WTC11 (cell line): ENCODE results near the gene AKAP6. TPM values are rescaled to one million over a fixed set of nuclear protein-coding genes. Genes with fewer than 3 reads are reported as not detected.

Experiments
- ATAC-seq: fragments of 200-7000 bp; cut with Tn5 transposase; 2 replicates; pipeline ENCODE4 v1.10.0; 2021; ENCODE audit warnings: mild to moderate bottlenecking, moderate library complexity
- CTCF ChIA-PET: fragments of 300-600 bp; sonication (Branson Sonifier 250); formaldehyde crosslinking; loops from one replicate; lab custom pipeline; 2021; ENCODE audit warnings: antibody characterized with exemption; lab: Charles Lee
- POLR2A ChIA-PET: fragments of 350-600 bp; sonication (Branson Sonifier 250); formaldehyde crosslinking; loops from one replicate; lab custom pipeline; 2021; ENCODE audit warnings: antibody characterized with exemption; lab: Charles Lee
- DNase-seq: peaks from one replicate; pipeline ENCODE4 v3.0.0; 2021; ENCODE audit warnings: low spot score
- H3K27ac Mint-ChIP-seq: 2 replicates; pipeline ENCODE4 v1.8.0; 2021; ENCODE audit warnings: mixed read lengths
- H3K27me3 Mint-ChIP-seq: 2 replicates; pipeline ENCODE4 v1.8.0; 2021; ENCODE audit warnings: low read depth, mild to moderate bottlenecking, moderate library complexity, mixed read lengths
- H3K36me3 Mint-ChIP-seq: 2 replicates; pipeline ENCODE4 v1.8.0; 2021; ENCODE audit warnings: mixed read lengths
- H3K4me1 Mint-ChIP-seq: 2 replicates; pipeline ENCODE4 v1.8.0; 2022; ENCODE audit warnings: mixed read lengths
- H3K4me3 Mint-ChIP-seq: 2 replicates; pipeline ENCODE4 v1.8.0; 2021; ENCODE audit warnings: mild to moderate bottlenecking, moderate library complexity, mixed read lengths
- H3K9me3 Mint-ChIP-seq: 2 replicates; pipeline ENCODE4 v1.8.0; 2021; ENCODE audit warnings: mixed read lengths
- AFF4 ChIP-seq: sonication (generic); formaldehyde crosslinking; IDR thresholded peaks from 2 replicates; pipeline ENCODE4 v1.8.1; 2023; ENCODE audit warnings: mild to moderate bottlenecking, missing genetic modification reagents, borderline replicate concordance
- CBFB ChIP-seq: sonication (generic); formaldehyde crosslinking; IDR thresholded peaks from 2 replicates; pipeline ENCODE4 v1.8.1; 2022; ENCODE audit warnings: mild to moderate bottlenecking, low read depth, missing genetic modification reagents
- CREB1 ChIP-seq: sonication (generic); formaldehyde crosslinking; IDR thresholded peaks from 2 replicates; pipeline ENCODE4 v1.8.0; 2023; ENCODE audit warnings: mild to moderate bottlenecking, missing genetic modification reagents
- ESRRA ChIP-seq: sonication (generic); formaldehyde crosslinking; IDR thresholded peaks from 2 replicates; pipeline ENCODE4 v1.8.1; 2022; ENCODE audit warnings: mild to moderate bottlenecking, missing genetic modification reagents, borderline replicate concordance
- FOXK1 ChIP-seq: sonication (generic); formaldehyde crosslinking; IDR thresholded peaks from 2 replicates; pipeline ENCODE4 v1.8.0; 2022; ENCODE audit warnings: mild to moderate bottlenecking, moderate library complexity, missing genetic modification reagents
- GTF2I ChIP-seq: fragments of 250-450 bp; sonication (Bioruptor Pico); conservative IDR thresholded peaks from 2 replicates; pipeline ENCODE4 v1.4.0; 2021; ENCODE audit warnings: mild to moderate bottlenecking
- JAZF1 ChIP-seq: fragments of 250-450 bp; sonication (Bioruptor Pico); IDR thresholded peaks from 2 replicates; pipeline ENCODE4 v1.9.0; 2021; ENCODE audit warnings: moderate library complexity, mild to moderate bottlenecking, inconsistent platforms
- MAX ChIP-seq: sonication (generic); formaldehyde crosslinking; IDR thresholded peaks from 2 replicates; pipeline ENCODE4 v1.8.0; 2022; ENCODE audit warnings: mild to moderate bottlenecking, missing genetic modification reagents
- NR1H2 ChIP-seq: sonication (generic); formaldehyde crosslinking; IDR thresholded peaks from 2 replicates; pipeline ENCODE4 v1.9.0; 2021; ENCODE audit warnings: mild to moderate bottlenecking, moderate library complexity, missing genetic modification reagents
- PRRX2 ChIP-seq: fragments of 250-450 bp; sonication (Bioruptor Pico); IDR thresholded peaks from 2 replicates; pipeline ENCODE4 v1.8.0; 2021; ENCODE audit warnings: mild to moderate bottlenecking
- ZBTB21 ChIP-seq: sonication (generic); formaldehyde crosslinking; IDR thresholded peaks from 2 replicates; pipeline ENCODE4 v1.8.1; 2023; ENCODE audit warnings: mild to moderate bottlenecking, missing genetic modification reagents, borderline replicate concordance
- ZNF138 ChIP-seq: sonication (generic); formaldehyde crosslinking; conservative IDR thresholded peaks from 2 replicates; pipeline ENCODE4 v1.8.1; 2022; ENCODE audit warnings: mild to moderate bottlenecking, moderate library complexity, missing genetic modification reagents
- ZNF425 ChIP-seq: fragments of 250-450 bp; sonication (Bioruptor Pico); conservative IDR thresholded peaks from 2 replicates; pipeline ENCODE4 v1.9.0; 2021; ENCODE audit warnings: mild to moderate bottlenecking
- ZNF671 ChIP-seq: fragments of 250-450 bp; sonication (Bioruptor Pico); IDR thresholded peaks from 2 replicates; pipeline ENCODE4 v1.8.0; 2021; ENCODE audit warnings: mild to moderate bottlenecking
- total RNA-seq: library from RNA; stranded (reverse); gene quantifications from 3 replicates; pipeline ENCODE4 v1.2.3, GENCODE V29; 2021
- TF ChIP-seq, protein P1 (sequence below): sonication (generic); formaldehyde crosslinking; conservative IDR thresholded peaks from 2 replicates; pipeline ENCODE4 v1.8.1; 2023; ENCODE audit warnings: mild to moderate bottlenecking, low read depth, missing genetic modification reagents, moderate library complexity
- TF ChIP-seq, protein P2 (sequence below): sonication (generic); formaldehyde crosslinking; IDR thresholded peaks from 2 replicates; pipeline ENCODE4 v1.8.0; 2022; ENCODE audit warnings: mild to moderate bottlenecking, missing genetic modification reagents
- TF ChIP-seq, protein P3 (sequence below): sonication (generic); formaldehyde crosslinking; IDR thresholded peaks from 2 replicates; pipeline ENCODE4 v1.8.1; 2022; ENCODE audit warnings: missing genetic modification reagents, borderline replicate concordance
- TF ChIP-seq, protein P4 (sequence below): fragments of 250-450 bp; sonication (Bioruptor Pico); IDR thresholded peaks from 2 replicates; pipeline ENCODE4 v1.9.0; 2021; ENCODE audit warnings: mild to moderate bottlenecking

AKAP6 gene
- total RNA-seq, 1 experiment from 2014 or later, result 0.63 TPM

DNA sequence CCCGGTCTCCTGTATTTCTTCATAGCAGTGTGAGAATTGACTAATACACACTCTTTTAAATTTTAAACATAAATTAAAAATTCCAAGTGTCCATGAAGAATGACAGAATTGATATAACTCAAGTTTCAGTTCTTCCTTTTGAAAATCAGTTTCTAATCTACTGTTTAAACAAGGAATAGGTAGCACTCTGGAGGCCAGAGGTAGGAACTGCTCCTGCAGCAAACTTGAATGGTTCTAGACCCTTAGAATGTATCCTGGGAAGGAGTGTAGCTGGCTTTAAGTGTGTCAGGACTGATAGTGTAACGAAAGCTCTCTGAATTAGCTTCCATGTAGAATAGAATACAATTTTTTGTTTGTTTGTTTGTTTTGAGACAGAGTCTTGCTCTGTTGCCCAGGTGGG, 76.8 kb downstream of the AKAP6 start:
- H3K9me3 Mint-ChIP-seq, result no peaks in the 10 kb centered on the region
- no peak overlapping the region for H3K4me3 Mint-ChIP-seq
- ATAC-seq (peak; percentile 61), DNase-seq (no peak)
- H3K27ac Mint-ChIP-seq, result no peak overlapping the region
- H3K4me1 Mint-ChIP-seq, result peaks cover 9% of the 10 kb centered on the region
- H3K27me3 Mint-ChIP-seq, result no peaks in the 10 kb centered on the region
- POLR2A ChIA-PET, result no interaction called here
- TF ChIP-seq, protein P1, sequence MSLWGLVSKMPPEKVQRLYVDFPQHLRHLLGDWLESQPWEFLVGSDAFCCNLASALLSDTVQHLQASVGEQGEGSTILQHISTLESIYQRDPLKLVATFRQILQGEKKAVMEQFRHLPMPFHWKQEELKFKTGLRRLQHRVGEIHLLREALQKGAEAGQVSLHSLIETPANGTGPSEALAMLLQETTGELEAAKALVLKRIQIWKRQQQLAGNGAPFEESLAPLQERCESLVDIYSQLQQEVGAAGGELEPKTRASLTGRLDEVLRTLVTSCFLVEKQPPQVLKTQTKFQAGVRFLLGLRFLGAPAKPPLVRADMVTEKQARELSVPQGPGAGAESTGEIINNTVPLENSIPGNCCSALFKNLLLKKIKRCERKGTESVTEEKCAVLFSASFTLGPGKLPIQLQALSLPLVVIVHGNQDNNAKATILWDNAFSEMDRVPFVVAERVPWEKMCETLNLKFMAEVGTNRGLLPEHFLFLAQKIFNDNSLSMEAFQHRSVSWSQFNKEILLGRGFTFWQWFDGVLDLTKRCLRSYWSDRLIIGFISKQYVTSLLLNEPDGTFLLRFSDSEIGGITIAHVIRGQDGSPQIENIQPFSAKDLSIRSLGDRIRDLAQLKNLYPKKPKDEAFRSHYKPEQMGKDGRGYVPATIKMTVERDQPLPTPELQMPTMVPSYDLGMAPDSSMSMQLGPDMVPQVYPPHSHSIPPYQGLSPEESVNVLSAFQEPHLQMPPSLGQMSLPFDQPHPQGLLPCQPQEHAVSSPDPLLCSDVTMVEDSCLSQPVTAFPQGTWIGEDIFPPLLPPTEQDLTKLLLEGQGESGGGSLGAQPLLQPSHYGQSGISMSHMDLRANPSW (CRISPR knock-in tag), result no peak
- TF ChIP-seq AFF4 (no peak), ZNF425 (CRISPR knock-in tag) (no peak), ZBTB21 (CRISPR knock-in tag) (no peak), GTF2I (CRISPR knock-in tag) (no peak), MAX (no peak), PRRX2 (CRISPR knock-in tag) (no peak), ZNF671 (CRISPR knock-in tag) (no peak), FOXK1 (CRISPR knock-in tag) (no peak), ZNF138 (CRISPR knock-in tag) (no peak), JAZF1 (no peak), NR1H2 (no peak), CREB1 (no peak), ESRRA (no peak), CBFB (CRISPR knock-in tag) (no peak)
- TF ChIP-seq, protein P2, sequence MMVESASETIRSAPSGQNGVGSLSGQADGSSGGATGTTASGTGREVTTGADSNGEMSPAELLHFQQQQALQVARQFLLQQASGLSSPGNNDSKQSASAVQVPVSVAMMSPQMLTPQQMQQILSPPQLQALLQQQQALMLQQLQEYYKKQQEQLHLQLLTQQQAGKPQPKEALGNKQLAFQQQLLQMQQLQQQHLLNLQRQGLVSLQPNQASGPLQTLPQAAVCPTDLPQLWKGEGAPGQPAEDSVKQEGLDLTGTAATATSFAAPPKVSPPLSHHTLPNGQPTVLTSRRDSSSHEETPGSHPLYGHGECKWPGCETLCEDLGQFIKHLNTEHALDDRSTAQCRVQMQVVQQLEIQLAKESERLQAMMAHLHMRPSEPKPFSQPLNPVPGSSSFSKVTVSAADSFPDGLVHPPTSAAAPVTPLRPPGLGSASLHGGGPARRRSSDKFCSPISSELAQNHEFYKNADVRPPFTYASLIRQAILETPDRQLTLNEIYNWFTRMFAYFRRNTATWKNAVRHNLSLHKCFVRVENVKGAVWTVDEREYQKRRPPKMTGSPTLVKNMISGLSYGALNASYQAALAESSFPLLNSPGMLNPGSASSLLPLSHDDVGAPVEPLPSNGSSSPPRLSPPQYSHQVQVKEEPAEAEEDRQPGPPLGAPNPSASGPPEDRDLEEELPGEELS (CRISPR knock-in tag), result no peak
- TF ChIP-seq, protein P3, sequence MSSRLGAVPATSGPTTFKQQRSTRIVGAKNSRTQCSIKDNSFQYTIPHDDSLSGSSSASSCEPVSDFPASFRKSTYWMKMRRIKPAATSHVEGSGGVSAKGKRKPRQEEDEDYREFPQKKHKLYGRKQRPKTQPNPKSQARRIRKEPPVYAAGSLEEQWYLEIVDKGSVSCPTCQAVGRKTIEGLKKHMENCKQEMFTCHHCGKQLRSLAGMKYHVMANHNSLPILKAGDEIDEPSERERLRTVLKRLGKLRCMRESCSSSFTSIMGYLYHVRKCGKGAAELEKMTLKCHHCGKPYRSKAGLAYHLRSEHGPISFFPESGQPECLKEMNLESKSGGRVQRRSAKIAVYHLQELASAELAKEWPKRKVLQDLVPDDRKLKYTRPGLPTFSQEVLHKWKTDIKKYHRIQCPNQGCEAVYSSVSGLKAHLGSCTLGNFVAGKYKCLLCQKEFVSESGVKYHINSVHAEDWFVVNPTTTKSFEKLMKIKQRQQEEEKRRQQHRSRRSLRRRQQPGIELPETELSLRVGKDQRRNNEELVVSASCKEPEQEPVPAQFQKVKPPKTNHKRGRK (CRISPR knock-in tag), result no peak
- TF ChIP-seq, protein P4, sequence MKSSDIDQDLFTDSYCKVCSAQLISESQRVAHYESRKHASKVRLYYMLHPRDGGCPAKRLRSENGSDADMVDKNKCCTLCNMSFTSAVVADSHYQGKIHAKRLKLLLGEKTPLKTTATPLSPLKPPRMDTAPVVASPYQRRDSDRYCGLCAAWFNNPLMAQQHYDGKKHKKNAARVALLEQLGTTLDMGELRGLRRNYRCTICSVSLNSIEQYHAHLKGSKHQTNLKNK (CRISPR knock-in tag), result no peak
- H3K36me3 Mint-ChIP-seq, result no peaks in the 10 kb centered on the region
- CTCF ChIA-PET, result interaction anchor here (1.1 kb wide), 1 partner anchor 147 kb away, joined by 3 read pairs; no protein-coding TSS in a partner anchor
